ENCODE results near the gene CDC34.

GRCh38 chr19:533364-534058, 2.0 kb downstream of the CDC34 start:
- no peak for TF ChIP-seq EZH2phosphoT487 (IDR thresholded peaks at IDR 0.05; ENCODE audit: low read depth)
- TF ChIP-seq CTCF (IDR thresholded peaks at IDR 0.05; ENCODE audit: low read depth, low read length) = no peak

All from OCI-LY3 (cell line).